OCI-LY3 (cell line): Measurements from ENCODE around the gene DOCK2.

Experiments used
- CTCF ChIP-seq: fragments of 200-600, 300-600 bp; sonication (generic); IDR thresholded peaks from 2 replicates; pipeline ENCODE4 v1.5.1; 2014; ENCODE audit warnings: antibody characterized with exemption, low read length, low read depth
- EZH2phosphoT487 ChIP-seq: fragments of 200-600 bp; shearing (Covaris generic); IDR thresholded peaks from 2 replicates; pipeline ENCODE4 v1.6.1; 2018; ENCODE audit warnings: antibody characterized with exemption, mixed run types, low read depth

DNA sequence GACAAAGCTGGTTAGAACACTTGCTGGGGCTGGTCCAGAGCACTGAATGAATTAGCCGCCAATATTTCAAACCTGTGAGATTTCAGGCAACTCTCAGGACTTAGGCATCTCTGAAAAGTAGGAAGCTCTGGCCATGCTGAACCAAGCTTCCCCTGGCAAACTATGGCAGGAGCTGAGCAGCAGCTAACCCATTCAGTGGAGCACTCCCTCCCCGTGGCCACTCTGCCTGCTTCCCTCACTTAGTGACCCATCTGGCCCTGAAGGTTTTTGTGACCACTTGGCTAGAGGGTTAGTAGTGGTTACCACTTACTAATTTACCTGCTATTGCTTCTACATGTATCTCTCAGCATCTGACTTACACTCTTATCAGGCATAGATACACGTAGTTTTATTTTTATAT, 494.2 kb downstream of the DOCK2 start:
- no peak for TF ChIP-seq CTCF
- TF ChIP-seq EZH2phosphoT487, result no peak
